ENCODE data around the gene NKAIN4.

NKAIN4 gene

DNA sequence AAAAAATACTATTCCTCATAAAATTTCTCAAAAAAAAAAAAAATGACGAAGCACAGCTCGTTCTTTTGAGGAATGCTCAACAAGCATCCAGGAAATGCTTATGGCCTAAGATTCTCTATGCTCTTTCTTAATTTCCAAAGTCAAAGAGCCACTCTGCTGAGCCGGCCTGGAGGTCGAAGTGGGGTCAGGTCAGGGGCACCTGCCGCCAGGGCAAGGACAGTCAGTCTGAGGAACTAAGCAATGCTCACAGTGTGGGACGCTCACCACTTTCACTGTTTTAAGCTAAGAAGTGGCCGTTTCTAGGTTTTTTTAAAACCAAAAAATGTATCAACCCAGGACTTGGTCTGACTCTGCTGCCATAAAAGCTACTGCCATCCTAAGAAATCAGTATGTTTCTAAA, 55.7 kb downstream of the NKAIN4 start:
- TF ChIP-seq CTCF (IDR thresholded peaks at IDR 0.05; ENCODE audit: low read depth, low read length): no peak
- H3K4me3 ChIP-seq (ENCODE audit: low read depth, low read length): no peak overlapping the region

DNA sequence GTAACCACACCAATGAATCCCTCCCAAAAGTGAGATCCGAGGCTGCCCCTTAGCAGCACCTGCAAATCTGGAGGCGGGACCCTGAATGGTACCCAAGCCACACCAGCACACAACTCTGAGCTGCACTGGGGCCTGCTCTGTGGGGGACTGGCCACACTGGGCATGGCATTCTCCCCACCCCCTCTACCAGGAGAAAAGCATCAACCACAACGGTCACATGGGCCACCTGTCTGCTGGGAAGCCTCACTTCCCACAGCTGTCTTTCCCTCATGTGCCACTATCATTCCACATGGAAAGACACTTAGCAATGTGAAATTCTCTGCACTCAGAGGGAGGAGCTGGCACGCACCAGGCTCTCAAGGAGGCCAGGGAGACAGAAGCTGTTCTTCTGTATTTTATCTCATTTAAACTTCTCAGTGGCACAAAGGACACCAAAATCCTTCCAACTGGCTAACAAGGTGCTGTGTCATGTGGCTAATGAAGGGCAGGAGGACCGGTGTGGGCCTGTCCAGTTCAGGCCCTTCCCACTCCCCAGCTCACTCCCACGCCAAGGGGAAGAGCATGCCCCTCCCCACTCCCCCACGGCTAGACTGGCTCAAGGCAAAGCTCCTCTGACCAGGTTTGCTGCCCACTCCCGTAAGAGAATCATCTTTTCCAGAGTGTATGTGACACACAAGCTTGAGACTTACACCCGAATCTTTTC, 57.3 kb downstream of the NKAIN4 start:
- H3K4me3 ChIP-seq (ENCODE audit: low read depth, low read length): no peak overlapping the region
- no peak for TF ChIP-seq CTCF (IDR thresholded peaks at IDR 0.05; ENCODE audit: low read depth, low read length)

DNA sequence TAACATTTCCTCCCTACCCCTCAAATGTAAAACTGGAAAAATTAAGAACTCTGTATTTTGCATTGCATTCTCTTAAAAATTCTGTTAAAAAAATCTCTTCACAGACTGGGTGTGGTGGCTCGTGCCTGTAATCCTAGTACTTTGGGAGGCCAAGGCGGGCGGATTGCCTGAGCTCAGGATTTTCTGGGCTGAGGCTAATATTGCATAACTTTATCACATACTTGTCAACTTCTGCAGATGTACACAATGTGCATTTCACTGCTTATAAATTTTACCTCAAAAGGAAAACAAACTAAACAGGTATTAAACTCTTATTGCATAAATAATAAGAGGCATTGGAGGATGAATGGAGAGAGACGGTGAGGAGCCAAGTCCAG, 59.5 kb downstream of the NKAIN4 start:
- no peak for TF ChIP-seq CTCF (IDR thresholded peaks at IDR 0.05; ENCODE audit: low read depth, low read length)

GRCh38 chr20:63194007-63194796, 60.1 kb downstream of the NKAIN4 start:
- no peak for TF ChIP-seq CTCF (IDR thresholded peaks at IDR 0.05; ENCODE audit: low read depth, low read length)

More for the DNA sequence above, 59.5 kb downstream of the NKAIN4 start:
- no peak overlapping the region for H3K4me3 ChIP-seq (ENCODE audit: low read depth, low read length)

DNA sequence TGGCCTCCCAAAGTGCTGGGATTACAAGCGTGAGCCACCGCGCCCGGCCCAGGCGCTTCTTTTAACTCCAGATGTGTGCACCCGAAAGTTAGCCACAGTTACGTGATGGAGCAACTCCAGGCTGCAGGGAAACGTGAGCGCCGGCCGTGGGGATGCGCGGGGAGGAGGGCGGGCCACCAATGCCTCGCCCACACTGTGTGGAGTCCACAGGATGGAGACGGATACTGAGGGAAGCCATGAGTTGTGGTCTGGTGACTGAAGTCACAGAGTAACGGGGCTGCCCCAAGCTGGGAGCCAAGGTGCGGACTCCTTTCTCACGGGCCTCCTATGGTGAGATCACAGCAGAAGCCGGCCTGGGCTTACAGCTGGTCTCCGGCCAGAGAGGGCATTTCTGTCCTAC, 61.5 kb downstream of the NKAIN4 start:
- TF ChIP-seq CTCF (IDR thresholded peaks at IDR 0.05; ENCODE audit: low read depth, low read length): no peak
- no peak overlapping the region for H3K4me3 ChIP-seq (ENCODE audit: low read depth, low read length)

More at GRCh38 chr20:63194007-63194796, 60.1 kb downstream of the NKAIN4 start:
- H3K4me3 ChIP-seq (ENCODE audit: low read depth, low read length): no peak overlapping the region

DNA sequence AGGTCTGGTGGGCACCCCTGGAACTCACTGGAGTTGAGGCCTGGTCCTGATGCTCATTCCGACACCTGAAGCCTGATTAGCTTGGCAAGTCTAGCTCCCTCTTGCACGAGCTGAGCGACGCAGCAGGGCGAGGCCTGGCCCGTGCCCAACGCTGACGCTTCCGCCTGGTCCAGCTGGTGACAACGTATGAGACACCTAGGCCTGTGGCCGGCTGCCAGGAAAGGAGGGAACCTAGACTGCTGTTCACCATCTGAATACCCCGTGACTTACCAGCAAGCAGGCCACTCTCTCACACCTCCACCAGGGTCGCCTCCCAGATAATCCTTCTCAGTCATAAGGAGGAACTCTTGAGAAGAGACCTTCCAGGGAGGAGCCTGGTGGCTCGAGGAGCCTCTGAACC, 62.9 kb downstream of the NKAIN4 start:
- no peak for TF ChIP-seq CTCF (IDR thresholded peaks at IDR 0.05; ENCODE audit: low read depth, low read length)

GRCh38 chr20:63190828-63191227, 63.4 kb downstream of the NKAIN4 start:
- no peak overlapping the region for H3K4me3 ChIP-seq (ENCODE audit: low read depth, low read length)
- TF ChIP-seq CTCF (IDR thresholded peaks at IDR 0.05; ENCODE audit: low read depth, low read length): no peak

More for the DNA sequence above, 62.9 kb downstream of the NKAIN4 start:
- no peak overlapping the region for H3K4me3 ChIP-seq (ENCODE audit: low read depth, low read length)

All from WI38 (cell line).